ENCODE data around the gene NMB.
"Not testable (repeated sequence)": the region's sequence is repeated elsewhere in the genome, so short reads cannot be mapped to it uniquely, and the experiment has no call there.

The NMB gene, protein sequence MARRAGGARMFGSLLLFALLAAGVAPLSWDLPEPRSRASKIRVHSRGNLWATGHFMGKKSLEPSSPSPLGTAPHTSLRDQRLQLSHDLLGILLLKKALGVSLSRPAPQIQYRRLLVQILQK

GRCh38 chr15:84658080-84658787 is at the start of gene NMB:
TSS of gene NMB (minus strand) at chr15:84658199. CDS start at chr15:84658152, 47 bp downstream.
- in situ Hi-C loops (cut with HindIII; ENCODE audit: low sequenced_read_pairs): no loop called here

DNA sequence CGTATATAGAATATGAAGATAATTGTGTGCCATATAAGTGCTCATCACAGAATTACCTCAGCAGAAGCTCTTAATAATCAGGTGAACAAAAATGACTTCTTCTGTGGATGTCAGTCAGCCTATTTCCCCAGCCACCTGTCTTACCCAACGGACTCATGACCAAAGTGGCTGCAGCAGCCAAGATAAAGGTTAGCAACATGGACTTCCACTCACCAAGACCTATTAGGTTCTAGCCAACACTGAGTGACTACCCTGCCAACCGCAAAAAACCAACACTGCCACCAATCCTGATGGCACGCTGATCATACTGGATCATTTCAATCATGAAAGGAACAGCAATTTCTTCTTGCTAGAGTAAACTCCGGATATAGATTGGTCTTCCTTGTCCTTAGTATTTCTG is 45.8 kb upstream of the NMB start:
- in situ Hi-C loops (cut with HindIII; ENCODE audit: low sequenced_read_pairs): loop anchor here (5.0 kb wide), 2 partner anchors 57 to 68 kb away; no protein-coding TSS in a partner anchor

DNA sequence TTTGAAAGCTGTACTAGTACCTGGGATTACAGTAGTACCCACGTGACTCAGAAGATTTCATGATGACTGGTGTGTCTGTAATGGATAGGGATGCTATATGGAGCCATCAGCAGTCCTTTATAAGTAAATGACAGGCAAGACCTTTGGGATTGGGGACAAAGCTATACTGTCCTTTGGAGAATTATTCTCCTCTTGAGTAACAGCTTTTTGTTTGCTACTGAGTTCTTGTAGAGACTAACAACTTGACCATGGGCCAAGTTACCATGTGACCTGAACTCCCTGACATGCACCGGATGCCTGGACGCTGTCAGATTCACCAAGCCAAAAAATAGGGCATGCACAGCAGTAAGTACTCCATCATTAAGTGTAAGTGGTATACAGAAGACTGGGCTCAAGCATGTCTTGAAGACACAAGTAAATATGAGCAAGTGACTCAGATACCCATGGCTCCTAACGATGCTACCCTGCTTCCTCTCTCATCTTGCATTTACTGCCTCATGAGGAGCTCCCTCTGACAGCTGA is 45.0 kb upstream of the NMB start:
- in situ Hi-C loops (cut with HindIII; ENCODE audit: low sequenced_read_pairs): loop anchor here (5.0 kb wide), 2 partner anchors 56 to 69 kb away; no protein-coding TSS in a partner anchor

- in situ Hi-C loops (cut with HindIII; ENCODE audit: low sequenced_read_pairs): loop anchor here (5.0 kb wide), 2 partner anchors 52 to 73 kb away; no protein-coding TSS in a partner anchor
Observed at GRCh38 chr15:84699538-84700191, 41.7 kb upstream of the NMB start.

GRCh38 chr15:84697236-84697990 is 39.4 kb upstream of the NMB start:
- in situ Hi-C loops (cut with HindIII; ENCODE audit: low sequenced_read_pairs): no loop called here

DNA sequence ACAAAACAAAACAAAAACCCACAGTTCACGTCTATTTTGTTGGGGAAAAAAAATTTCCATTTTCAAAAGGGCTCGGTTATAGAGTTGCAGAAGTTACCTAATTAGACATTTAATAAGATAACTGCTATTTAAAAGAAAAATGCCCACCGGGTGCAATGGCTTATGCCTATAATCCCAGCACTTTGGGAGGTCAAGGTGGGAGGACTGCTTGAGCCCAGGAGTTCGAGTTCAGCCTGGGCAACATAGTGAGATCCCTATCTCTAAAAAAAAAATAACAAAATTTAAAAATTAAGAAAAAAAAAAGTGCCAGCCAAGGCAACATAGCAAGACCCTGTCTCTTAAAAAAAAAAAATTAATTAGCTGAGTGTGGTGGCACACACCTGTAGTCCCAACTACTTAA is 38.8 kb upstream of the NMB start:
- in situ Hi-C loops (cut with HindIII; ENCODE audit: low sequenced_read_pairs): no loop called here

GRCh38 chr15:84690342-84690741 is 32.3 kb upstream of the NMB start:
- in situ Hi-C loops (cut with HindIII; ENCODE audit: low sequenced_read_pairs): no loop called here

DNA sequence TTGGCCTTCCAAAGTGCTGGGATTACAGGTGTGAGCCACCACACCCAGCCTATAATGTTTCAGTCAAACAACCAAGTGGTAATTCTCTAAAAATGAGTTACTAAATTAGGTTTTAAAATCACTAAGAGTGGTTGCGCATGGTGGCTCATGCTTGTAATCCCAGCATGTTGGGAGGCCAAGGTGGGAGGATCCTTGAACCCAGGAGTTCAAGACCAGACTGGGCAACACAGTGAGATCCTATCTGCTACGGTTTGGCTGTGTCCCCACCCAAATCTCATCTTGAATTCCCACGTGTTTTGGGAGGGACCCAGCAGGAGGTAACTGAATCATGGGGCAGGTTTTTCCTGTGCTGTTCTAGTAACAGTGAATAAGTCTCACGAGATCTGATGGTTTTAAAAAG is 31.9 kb upstream of the NMB start:
- in situ Hi-C loops (cut with HindIII; ENCODE audit: low sequenced_read_pairs): no loop called here

DNA sequence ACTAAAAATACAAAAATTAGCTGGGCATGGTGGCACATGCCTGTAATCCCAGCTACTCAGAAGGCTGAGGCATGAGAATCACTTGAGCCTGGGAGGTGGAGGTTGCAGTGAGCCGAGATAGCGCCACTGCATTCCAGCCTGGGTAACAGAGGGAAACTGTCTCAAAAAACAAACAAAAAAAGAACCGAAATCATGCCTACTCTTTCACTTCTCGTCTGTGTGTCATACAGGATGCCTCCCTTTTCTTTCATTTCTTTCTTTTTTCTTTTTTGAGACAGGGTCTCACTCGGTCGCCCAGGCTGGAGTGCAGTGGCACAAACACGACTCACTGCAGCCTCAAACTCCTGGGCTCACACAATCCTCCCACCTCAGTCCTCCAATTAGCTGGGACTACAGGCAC is 28.4 kb upstream of the NMB start:
- in situ Hi-C loops (cut with HindIII; ENCODE audit: low sequenced_read_pairs): not testable (repeated sequence)

DNA sequence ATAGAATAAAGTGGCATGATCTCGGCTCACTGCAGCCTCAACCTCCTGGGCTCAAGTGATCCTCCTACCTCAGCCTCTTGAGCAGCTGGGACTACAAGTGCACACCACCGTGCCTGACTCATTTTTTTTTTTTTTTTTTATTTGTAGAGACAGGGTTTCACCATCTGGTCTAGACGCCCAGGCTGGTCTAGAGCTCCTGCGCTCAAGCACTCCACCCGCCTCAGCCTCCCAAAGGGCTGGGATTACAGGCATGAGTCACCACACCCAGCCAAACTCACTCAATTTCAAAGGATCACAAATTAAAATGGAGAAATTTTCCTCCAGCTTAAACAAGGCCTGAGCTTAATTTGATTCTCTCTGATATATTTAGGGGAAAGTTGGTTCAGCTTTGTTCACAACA is 27.3 kb upstream of the NMB start:
- in situ Hi-C loops (cut with HindIII; ENCODE audit: low sequenced_read_pairs): no loop called here

GRCh38 chr15:84684092-84684491 is 26.1 kb upstream of the NMB start:
- in situ Hi-C loops (cut with HindIII; ENCODE audit: low sequenced_read_pairs): no loop called here

GRCh38 chr15:84681831-84682230 is 23.8 kb upstream of the NMB start:
- in situ Hi-C loops (cut with HindIII; ENCODE audit: low sequenced_read_pairs): no loop called here

DNA sequence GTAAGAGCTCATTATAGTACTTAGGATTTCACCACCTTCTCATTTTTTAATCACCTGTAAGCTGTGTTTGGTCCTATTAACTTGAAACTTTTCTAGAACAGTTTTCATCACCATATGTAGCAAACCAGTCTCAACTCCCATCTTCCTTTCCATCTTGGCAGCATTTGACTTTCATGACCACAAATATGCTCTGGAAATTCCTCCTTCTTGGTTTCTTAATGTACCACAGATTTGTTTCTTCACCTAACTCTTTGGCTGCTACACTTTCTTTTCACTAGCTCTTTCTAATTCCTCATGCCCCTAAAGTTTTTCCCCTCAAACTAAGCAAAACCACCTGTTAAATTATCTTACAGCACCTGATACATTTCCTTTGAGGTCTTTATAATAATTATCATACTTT is 13.2 kb upstream of the NMB start:
- in situ Hi-C loops (cut with HindIII; ENCODE audit: low sequenced_read_pairs): no loop called here

DNA sequence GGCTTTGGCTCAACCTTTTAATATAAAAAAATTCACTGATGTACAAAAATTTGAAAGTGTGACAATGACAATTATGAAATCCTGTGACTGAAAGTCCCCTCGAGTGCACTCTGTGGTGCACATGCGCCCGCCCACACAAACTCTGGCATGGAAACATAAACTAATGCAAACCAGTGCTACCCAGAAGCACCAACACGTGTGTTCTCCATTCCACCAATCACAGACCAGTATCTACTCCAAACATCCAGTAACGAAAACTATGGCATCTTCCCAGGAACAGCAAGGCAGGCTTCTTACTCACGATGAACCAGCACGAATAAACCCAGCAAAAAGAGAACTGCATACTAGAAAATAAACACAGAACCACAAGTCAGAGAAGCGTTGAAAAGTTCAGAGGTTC is 11.7 kb upstream of the NMB start:
- in situ Hi-C loops (cut with HindIII; ENCODE audit: low sequenced_read_pairs): no loop called here

- in situ Hi-C loops (cut with HindIII; ENCODE audit: low sequenced_read_pairs): no loop called here
Observed at GRCh38 chr15:84668221-84668982, 10.4 kb upstream of the NMB start.

DNA sequence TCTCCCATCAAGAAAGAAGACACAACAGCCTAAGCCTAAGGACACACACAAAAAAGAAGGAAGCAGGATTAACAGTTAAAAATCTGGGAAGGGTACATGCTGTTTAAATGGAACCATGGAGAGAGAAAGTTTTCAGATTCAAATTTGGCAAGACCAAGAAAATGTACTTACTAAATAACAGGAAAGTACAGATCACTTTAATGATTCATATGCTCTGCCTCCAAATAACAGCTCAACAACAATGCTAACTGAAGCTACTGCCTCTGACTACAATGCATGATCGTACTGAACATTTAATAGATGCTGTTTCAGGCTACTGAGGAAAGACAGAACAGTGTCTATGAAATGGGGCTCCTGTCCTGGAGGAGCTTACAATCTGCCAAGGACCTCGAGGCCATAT is 8.4 kb upstream of the NMB start:
- in situ Hi-C loops (cut with HindIII; ENCODE audit: low sequenced_read_pairs): no loop called here

GRCh38 chr15:84661001-84661400 is 3.0 kb upstream of the NMB start:
- in situ Hi-C loops (cut with HindIII; ENCODE audit: low sequenced_read_pairs): loop anchor here (5.0 kb wide), 1 partner anchor 81 kb away; no protein-coding TSS in a partner anchor

DNA sequence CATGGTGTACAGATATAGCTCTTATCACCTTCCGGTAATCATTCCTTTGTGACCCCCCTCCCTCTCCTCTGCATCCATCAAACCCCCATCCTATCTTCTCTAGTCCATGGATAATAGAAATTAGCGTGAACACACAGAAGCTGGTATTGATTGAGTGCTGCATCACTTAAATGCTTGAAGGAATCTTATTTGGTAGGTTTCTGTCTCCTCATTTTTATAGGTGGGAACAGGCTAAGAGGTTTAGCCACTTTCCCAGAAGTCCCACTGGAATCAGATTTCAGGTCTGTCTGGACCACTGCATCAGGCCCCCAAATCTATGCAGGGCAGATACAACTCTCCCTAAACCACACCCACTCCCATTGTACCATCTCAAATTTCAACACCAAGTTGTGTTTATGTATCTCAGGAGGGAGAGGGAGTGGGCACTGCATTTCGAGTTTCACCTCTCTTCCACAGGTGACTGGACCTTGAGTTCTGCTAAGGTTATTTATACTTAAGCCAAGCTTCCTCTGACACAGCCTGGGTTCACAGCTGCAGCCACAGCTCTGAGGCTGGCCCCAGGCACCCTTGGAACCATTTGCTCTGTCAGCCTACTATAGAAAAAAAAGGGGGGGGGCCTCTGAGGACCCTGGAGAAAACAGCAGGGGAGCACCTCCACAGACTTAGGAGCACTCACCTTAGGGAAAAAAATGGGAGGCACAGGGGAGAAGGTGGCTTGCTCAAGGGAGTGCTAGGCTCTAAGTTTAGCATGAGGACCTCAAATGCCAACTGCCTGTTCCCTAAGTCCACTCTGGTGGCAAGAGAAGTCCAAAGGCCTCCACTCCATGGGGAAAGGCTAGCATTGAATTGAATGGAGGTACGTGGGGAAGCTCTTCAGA is 2.1 kb upstream of the NMB start:
- in situ Hi-C loops (cut with HindIII; ENCODE audit: low sequenced_read_pairs): loop anchor here (5.0 kb wide), 1 partner anchor 82 kb away; no protein-coding TSS in a partner anchor

GRCh38 chr15:84658788-84659411 is 901 bp upstream of the NMB start:
- in situ Hi-C loops (cut with HindIII; ENCODE audit: low sequenced_read_pairs): no loop called here

Measured in endothelial cell of hepatic sinusoid (primary cell).